Suppressor macrophage (primary cell): ENCODE results near the gene SCD5.

Experiments used
- DNase-seq, 4 experiments: peaks; one replicate each; pipeline ENCODE4 v3.0.0-alpha.2; 2020 to 2022

Gene SCD5

GRCh38 chr4:82584931-82585330 is 213.7 kb downstream of the SCD5 start:
- no peak for DNase-seq

GRCh38 chr4:82583897-82584587 is 214.6 kb downstream of the SCD5 start:
- DNase-seq: no peak

- DNase-seq: no peak
Measured at GRCh38 chr4:82579932-82580331, 218.7 kb downstream of the SCD5 start.
